SK-N-SH treated with all-trans-retinoic acid at 6 μM for 48 hours (cell line): ENCODE measurements around the gene DAB1.

Experiments
- ATAC-seq: fragments of 200-7000 bp; cut with Tn5 transposase; 3 replicates; pipeline ENCODE4 v1.9.1; 2020; ENCODE audit warnings: mild to moderate bottlenecking, moderate library complexity
- ARNTL ChIP-seq: fragments of 450-650 bp; formaldehyde crosslinking; IDR thresholded peaks from 2 replicates; pipeline ENCODE4 v1.5.0; 2020; ENCODE audit warnings: low read depth, mild to moderate bottlenecking, moderate library complexity, borderline replicate concordance
- BACH2 ChIP-seq: fragments of 250-450 bp; sonication (Bioruptor Pico); IDR thresholded peaks from 2 replicates; pipeline ENCODE4 v1.9.0; 2021; ENCODE audit warnings: mild to moderate bottlenecking, borderline replicate concordance
- CSDC2 ChIP-seq: fragments of 250-450 bp; sonication (Bioruptor Pico); IDR thresholded peaks from 2 replicates; pipeline ENCODE4 v1.5.0; 2020; ENCODE audit warnings: mild to moderate bottlenecking, moderate library complexity
- ESRRG ChIP-seq: fragments of 250-450 bp; sonication (Bioruptor Pico); IDR thresholded peaks from 2 replicates; pipeline ENCODE4 v1.6.1; 2021; ENCODE audit warnings: mild to moderate bottlenecking
- GLIS3 ChIP-seq: fragments of 250-450 bp; sonication (Bioruptor Pico); IDR thresholded peaks from 2 replicates; pipeline ENCODE4 v1.5.0; 2020; ENCODE audit warnings: mild to moderate bottlenecking, moderate library complexity
- ISL1 ChIP-seq: fragments of 250-450 bp; sonication (Bioruptor Pico); IDR thresholded peaks from 2 replicates; pipeline ENCODE4 v2.1.2; 2022; ENCODE audit warnings: mild to moderate bottlenecking, moderate library complexity
- OSR1 ChIP-seq: fragments of 250-450 bp; sonication (Bioruptor Pico); IDR thresholded peaks from 2 replicates; pipeline ENCODE4 v1.8.0; 2022; ENCODE audit warnings: moderate library complexity, mild to moderate bottlenecking, inconsistent platforms
- POU6F1 ChIP-seq: fragments of 250-450 bp; sonication (Bioruptor Pico); IDR thresholded peaks from 2 replicates; pipeline ENCODE4 v1.8.0; 2021; ENCODE audit warnings: low read depth, mild to moderate bottlenecking, moderate library complexity, borderline replicate concordance
- PPARA ChIP-seq: fragments of 250-450 bp; sonication (Bioruptor Pico); IDR thresholded peaks from 2 replicates; pipeline ENCODE4 v1.5.0; 2020; ENCODE audit warnings: mild to moderate bottlenecking, borderline replicate concordance
- RARB ChIP-seq: fragments of 250-450 bp; sonication (Bioruptor Pico); IDR thresholded peaks from 2 replicates; pipeline ENCODE4 v1.8.0; 2021; ENCODE audit warnings: mild to moderate bottlenecking, moderate library complexity
- SNAI2 ChIP-seq: fragments of 250-450 bp; sonication (Bioruptor Pico); IDR thresholded peaks from 2 replicates; pipeline ENCODE4 v1.5.0; 2020; ENCODE audit warnings: mild to moderate bottlenecking, moderate library complexity
- TCF4 ChIP-seq: fragments of 250-450 bp; sonication (Bioruptor Pico); IDR thresholded peaks from 2 replicates; pipeline ENCODE4 v1.8.0; 2021; ENCODE audit warnings: mild to moderate bottlenecking, moderate library complexity, borderline replicate concordance
- TOX ChIP-seq: fragments of 250-450 bp; sonication (Bioruptor Pico); IDR thresholded peaks from 2 replicates; pipeline ENCODE4 v1.8.0; 2021; ENCODE audit warnings: mild to moderate bottlenecking, moderate library complexity, borderline replicate concordance
- TSHZ2 ChIP-seq: fragments of 250-450 bp; sonication (Bioruptor Pico); IDR thresholded peaks from 2 replicates; pipeline ENCODE4 v1.5.0; 2020; ENCODE audit warnings: mild to moderate bottlenecking, moderate library complexity
- ZC3H10 ChIP-seq: fragments of 250-450 bp; sonication (Bioruptor Pico); IDR thresholded peaks from 2 replicates; pipeline ENCODE4 v1.5.1; 2021; ENCODE audit warnings: mild to moderate bottlenecking, moderate library complexity
- ZFP3 ChIP-seq: fragments of 250-450 bp; sonication (Bioruptor Pico); IDR thresholded peaks from 2 replicates; pipeline ENCODE4 v1.5.0; 2020; ENCODE audit warnings: mild to moderate bottlenecking, moderate library complexity
- ZNF565 ChIP-seq: fragments of 450-650 bp; formaldehyde crosslinking; conservative IDR thresholded peaks from 2 replicates; pipeline ENCODE4 v1.5.0; 2020; ENCODE audit warnings: low read depth, mild to moderate bottlenecking, moderate library complexity
- ZNF8 ChIP-seq: fragments of 450-650 bp; formaldehyde crosslinking; IDR thresholded peaks from 2 replicates; pipeline ENCODE4 v1.5.0; 2020; ENCODE audit warnings: mild to moderate bottlenecking, moderate library complexity
- TF ChIP-seq, protein P1 (sequence below): fragments of 250-450 bp; sonication (Bioruptor Pico); IDR thresholded peaks from 2 replicates; pipeline ENCODE4 v1.5.1; 2021; ENCODE audit warnings: mild to moderate bottlenecking, moderate library complexity
- TF ChIP-seq, protein P2 (sequence below): fragments of 250-450 bp; sonication (Bioruptor Pico); IDR thresholded peaks from 2 replicates; pipeline ENCODE4 v1.8.0; 2020; ENCODE audit warnings: mild to moderate bottlenecking, moderate library complexity, borderline replicate concordance
- TF ChIP-seq, protein P3 (sequence below): fragments of 250-450 bp; sonication (Bioruptor Pico); IDR thresholded peaks from 2 replicates; pipeline ENCODE4 v1.5.1; 2020; ENCODE audit warnings: low read depth, mild to moderate bottlenecking, moderate library complexity

The DAB1 gene

GRCh38 chr1:57235730-57236510 lies 187.9 kb downstream of the DAB1 start:
- peak; percentile 46 for TF ChIP-seq ISL1
- TF ChIP-seq TCF4 (CRISPR knock-in tag), result no peak

GRCh38 chr1:57234459-57234858 lies 189.4 kb downstream of the DAB1 start:
- TF ChIP-seq PPARA (no peak), TOX (CRISPR knock-in tag) (no peak), ZNF565 (CRISPR knock-in tag) (no peak)
- ATAC-seq, result no peak

More at GRCh38 chr1:57235730-57236510, 187.9 kb downstream of the DAB1 start:
- no peak for ATAC-seq

GRCh38 chr1:57232500-57232899 lies 191.4 kb downstream of the DAB1 start:
- TF ChIP-seq TCF4 (CRISPR knock-in tag) (no peak), ZFP3 (CRISPR knock-in tag) (no peak)

GRCh38 chr1:57229998-57230397 lies 193.9 kb downstream of the DAB1 start:
- no peak for TF ChIP-seq ZNF565 (CRISPR knock-in tag)
- no peak for TF ChIP-seq TCF4 (CRISPR knock-in tag)
- TF ChIP-seq TSHZ2, result no peak
- TF ChIP-seq ZNF8 (CRISPR knock-in tag), result no peak
- TF ChIP-seq, protein P1, sequence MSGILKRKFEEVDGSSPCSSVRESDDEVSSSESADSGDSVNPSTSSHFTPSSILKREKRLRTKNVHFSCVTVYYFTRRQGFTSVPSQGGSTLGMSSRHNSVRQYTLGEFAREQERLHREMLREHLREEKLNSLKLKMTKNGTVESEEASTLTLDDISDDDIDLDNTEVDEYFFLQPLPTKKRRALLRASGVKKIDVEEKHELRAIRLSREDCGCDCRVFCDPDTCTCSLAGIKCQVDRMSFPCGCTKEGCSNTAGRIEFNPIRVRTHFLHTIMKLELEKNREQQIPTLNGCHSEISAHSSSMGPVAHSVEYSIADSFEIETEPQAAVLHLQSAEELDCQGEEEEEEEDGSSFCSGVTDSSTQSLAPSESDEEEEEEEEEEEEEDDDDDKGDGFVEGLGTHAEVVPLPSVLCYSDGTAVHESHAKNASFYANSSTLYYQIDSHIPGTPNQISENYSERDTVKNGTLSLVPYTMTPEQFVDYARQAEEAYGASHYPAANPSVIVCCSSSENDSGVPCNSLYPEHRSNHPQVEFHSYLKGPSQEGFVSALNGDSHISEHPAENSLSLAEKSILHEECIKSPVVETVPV (CRISPR knock-in tag), result no peak
- TF ChIP-seq OSR1 (CRISPR knock-in tag), result no peak
- TF ChIP-seq CSDC2 (CRISPR knock-in tag), result no peak
- TF ChIP-seq, protein P2, sequence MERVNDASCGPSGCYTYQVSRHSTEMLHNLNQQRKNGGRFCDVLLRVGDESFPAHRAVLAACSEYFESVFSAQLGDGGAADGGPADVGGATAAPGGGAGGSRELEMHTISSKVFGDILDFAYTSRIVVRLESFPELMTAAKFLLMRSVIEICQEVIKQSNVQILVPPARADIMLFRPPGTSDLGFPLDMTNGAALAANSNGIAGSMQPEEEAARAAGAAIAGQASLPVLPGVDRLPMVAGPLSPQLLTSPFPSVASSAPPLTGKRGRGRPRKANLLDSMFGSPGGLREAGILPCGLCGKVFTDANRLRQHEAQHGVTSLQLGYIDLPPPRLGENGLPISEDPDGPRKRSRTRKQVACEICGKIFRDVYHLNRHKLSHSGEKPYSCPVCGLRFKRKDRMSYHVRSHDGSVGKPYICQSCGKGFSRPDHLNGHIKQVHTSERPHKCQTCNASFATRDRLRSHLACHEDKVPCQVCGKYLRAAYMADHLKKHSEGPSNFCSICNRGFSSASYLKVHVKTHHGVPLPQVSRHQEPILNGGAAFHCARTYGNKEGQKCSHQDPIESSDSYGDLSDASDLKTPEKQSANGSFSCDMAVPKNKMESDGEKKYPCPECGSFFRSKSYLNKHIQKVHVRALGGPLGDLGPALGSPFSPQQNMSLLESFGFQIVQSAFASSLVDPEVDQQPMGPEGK (CRISPR knock-in tag), result no peak
- TF ChIP-seq ISL1, result no peak
- TF ChIP-seq RARB (CRISPR knock-in tag), result no peak
- no peak for TF ChIP-seq ZC3H10 (CRISPR knock-in tag)
- TF ChIP-seq SNAI2 (CRISPR knock-in tag), result no peak
- TF ChIP-seq PPARA, result no peak
- no peak for TF ChIP-seq BACH2 (CRISPR knock-in tag)
- no peak for TF ChIP-seq GLIS3 (CRISPR knock-in tag)
- TF ChIP-seq, protein P3, sequence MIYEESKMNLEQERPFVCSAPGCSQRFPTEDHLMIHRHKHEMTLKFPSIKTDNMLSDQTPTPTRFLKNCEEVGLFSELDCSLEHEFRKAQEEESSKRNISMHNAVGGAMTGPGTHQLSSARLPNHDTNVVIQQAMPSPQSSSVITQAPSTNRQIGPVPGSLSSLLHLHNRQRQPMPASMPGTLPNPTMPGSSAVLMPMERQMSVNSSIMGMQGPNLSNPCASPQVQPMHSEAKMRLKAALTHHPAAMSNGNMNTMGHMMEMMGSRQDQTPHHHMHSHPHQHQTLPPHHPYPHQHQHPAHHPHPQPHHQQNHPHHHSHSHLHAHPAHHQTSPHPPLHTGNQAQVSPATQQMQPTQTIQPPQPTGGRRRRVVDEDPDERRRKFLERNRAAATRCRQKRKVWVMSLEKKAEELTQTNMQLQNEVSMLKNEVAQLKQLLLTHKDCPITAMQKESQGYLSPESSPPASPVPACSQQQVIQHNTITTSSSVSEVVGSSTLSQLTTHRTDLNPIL (CRISPR knock-in tag), result no peak
- TF ChIP-seq ESRRG (CRISPR knock-in tag), result no peak
- TF ChIP-seq ARNTL, result no peak
- ATAC-seq, result no peak

More at GRCh38 chr1:57232500-57232899, 191.4 kb downstream of the DAB1 start:
- ATAC-seq, result no peak

- ATAC-seq, result no peak
- TF ChIP-seq ISL1 (no peak), ZC3H10 (CRISPR knock-in tag) (no peak), TSHZ2 (no peak), PPARA (no peak), POU6F1 (CRISPR knock-in tag) (no peak), BACH2 (CRISPR knock-in tag) (no peak), ZNF8 (CRISPR knock-in tag) (no peak), ZNF565 (CRISPR knock-in tag) (no peak)
Measured at GRCh38 chr1:57229076-57229475, 194.8 kb downstream of the DAB1 start.
